22Rv1 (cell line): ENCODE results near the gene PRDM15.
A peak's percentile ranks its signal among the peaks of the same experiment; 100 is the strongest.

Experiments
- H3K27ac ChIP-seq: fragments of 450-650 bp; 2 replicates; pipeline ENCODE4 v1.5.1; 2017
- CTCF ChIP-seq: fragments of 450-650 bp; IDR thresholded peaks from 2 replicates; pipeline ENCODE4 v1.5.1; 2017; ENCODE audit warnings: mild to moderate bottlenecking
- ZFX ChIP-seq: fragments of 450-650 bp; IDR thresholded peaks from 2 replicates; pipeline ENCODE4 v1.6.1; 2017; ENCODE audit warnings: antibody characterized with exemption, borderline replicate concordance

PRDM15 gene

GRCh38 chr21:41885341-41886024 is 6.3 kb upstream of the PRDM15 start:
- no peak for TF ChIP-seq CTCF
- no peak for TF ChIP-seq ZFX
- H3K27ac ChIP-seq, result no peak overlapping the region

- no peak overlapping the region for H3K27ac ChIP-seq
- TF ChIP-seq CTCF (no peak), ZFX (no peak)
These were observed 5.4 kb upstream of the PRDM15 start for GRCh38 chr21:41884501-41885030.

GRCh38 chr21:41883582-41883981 is 4.4 kb upstream of the PRDM15 start:
- no peak for TF ChIP-seq ZFX
- TF ChIP-seq CTCF, result no peak
- H3K27ac ChIP-seq, result no peak overlapping the region

- H3K27ac ChIP-seq, result no peak overlapping the region
- no peak for TF ChIP-seq CTCF
- no peak for TF ChIP-seq ZFX
These were observed 1.9 kb upstream of the PRDM15 start for GRCh38 chr21:41881051-41881450.

GRCh38 chr21:41880153-41880552 is 1.0 kb upstream of the PRDM15 start:
- peak overlapping the region; percentile 84 for H3K27ac ChIP-seq
- TF ChIP-seq CTCF, result no peak
- no peak for TF ChIP-seq ZFX

- TF ChIP-seq CTCF (no peak), ZFX (no peak)
- H3K27ac ChIP-seq, result peak overlapping the region; percentile 84
These were observed 334 bp downstream of the PRDM15 start for GRCh38 chr21:41878831-41879189.

- peak overlapping the region; percentile 84 for H3K27ac ChIP-seq
These were observed 978 bp downstream of the PRDM15 start for GRCh38 chr21:41877901-41878830.

More at GRCh38 chr21:41877901-41878830, 978 bp downstream of the PRDM15 start:
- TF ChIP-seq ZFX, result no peak
- TF ChIP-seq CTCF, result no peak
